HG02678 (cell line): ENCODE results near the gene ZNRD2.
"Not testable (repeated sequence)": the region's sequence is repeated elsewhere in the genome, so short reads cannot be mapped to it uniquely, and the experiment has no call there.

ENCODE experiments used
- ATAC-seq: cut with Tn5 transposase; IDR thresholded peaks from one replicate; pipeline ENCODE4 v1.9.1; 2021; ENCODE audit warnings: mild to moderate bottlenecking, moderate library complexity; ENCODE audit not compliant: unreplicated experiment

Gene ZNRD2

GRCh38 chr11:65554057-65554818 is 16.0 kb upstream of the ZNRD2 start:
- ATAC-seq: no peak

- ATAC-seq: no peak
Observed at GRCh38 chr11:65554842-65555430, 15.3 kb upstream of the ZNRD2 start.

- ATAC-seq: no peak
Observed at GRCh38 chr11:65555693-65556231, 14.5 kb upstream of the ZNRD2 start.

- no peak for ATAC-seq
Observed at GRCh38 chr11:65556470-65557279, 13.6 kb upstream of the ZNRD2 start.

GRCh38 chr11:65557280-65558001 is 12.8 kb upstream of the ZNRD2 start:
- no peak for ATAC-seq

GRCh38 chr11:65558002-65558929 is 12.0 kb upstream of the ZNRD2 start, which contains the start of gene LTBP3:
TSS of gene LTBP3 (minus strand) at chr11:65558359. CDS start at chr11:65557959, 400 bp downstream.
- no peak for ATAC-seq

GRCh38 chr11:65558930-65559509 is 11.3 kb upstream of the ZNRD2 start:
- ATAC-seq: no peak

GRCh38 chr11:65559535-65559934 is 10.7 kb upstream of the ZNRD2 start:
- ATAC-seq: no peak

- no peak for ATAC-seq
Observed at GRCh38 chr11:65559951-65560537, 10.2 kb upstream of the ZNRD2 start.

GRCh38 chr11:65560555-65561418 is 9.5 kb upstream of the ZNRD2 start:
- ATAC-seq: no peak

GRCh38 chr11:65562020-65562419 is 8.3 kb upstream of the ZNRD2 start:
- no peak for ATAC-seq

GRCh38 chr11:65562788-65563187 is 7.5 kb upstream of the ZNRD2 start:
- no peak for ATAC-seq

- ATAC-seq: no peak
Observed at GRCh38 chr11:65563601-65564000, 6.7 kb upstream of the ZNRD2 start.

- ATAC-seq: not testable (repeated sequence)
Observed at GRCh38 chr11:65564879-65565559, 5.3 kb upstream of the ZNRD2 start.

GRCh38 chr11:65565624-65566453 is 4.4 kb upstream of the ZNRD2 start:
- ATAC-seq: no peak

GRCh38 chr11:65569164-65569972 is 909 bp upstream of the ZNRD2 start:
- ATAC-seq: no peak
